ENCODE results near the gene SCRN1. TPM values are rescaled to one million over a fixed set of nuclear protein-coding genes. Genes with fewer than 3 reads are reported as not detected.

SCRN1 gene
- total RNA-seq, 4 donors from 2014 or later, result 26.6 to 38.5 (median 32.9) TPM

DNA sequence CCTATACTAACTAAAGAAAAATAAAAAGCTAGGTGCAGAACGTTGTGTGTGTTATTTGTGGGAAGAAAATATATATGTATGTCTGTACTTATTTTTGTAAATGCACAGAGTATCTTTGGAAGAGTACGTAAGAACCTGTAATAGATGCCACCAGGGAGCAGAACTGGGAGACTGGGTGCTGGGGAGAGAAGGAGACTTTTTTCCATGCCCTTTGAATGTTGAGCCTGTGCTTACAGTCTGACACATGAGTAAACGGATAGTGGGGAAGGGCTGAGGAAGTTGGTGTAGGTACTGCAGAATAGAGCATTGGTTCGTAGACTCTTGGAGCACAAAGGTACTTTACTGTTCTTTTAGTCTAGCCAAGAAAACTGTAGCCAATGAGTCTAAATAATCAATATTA, 1.3 kb upstream of the SCRN1 start:
- Histone ChIP-seq H3K36me3 (no peaks in the 10 kb centered on the region), H3K27me3 (no peaks in the 10 kb centered on the region), H3K4me3 (replicated peaks in 1 of 3) (no peak overlapping the region), H3K9me3 (no peaks in the 10 kb centered on the region), H3K27ac (no peak overlapping the region), H3K4me1 (peaks cover 10 to 16% of the 10 kb centered on the region in 2 donors)
- 86 to 88% methylated on average over 4 of the region's 4 CpGs for WGBS, 2 donors
- TF ChIP-seq, protein P1, sequence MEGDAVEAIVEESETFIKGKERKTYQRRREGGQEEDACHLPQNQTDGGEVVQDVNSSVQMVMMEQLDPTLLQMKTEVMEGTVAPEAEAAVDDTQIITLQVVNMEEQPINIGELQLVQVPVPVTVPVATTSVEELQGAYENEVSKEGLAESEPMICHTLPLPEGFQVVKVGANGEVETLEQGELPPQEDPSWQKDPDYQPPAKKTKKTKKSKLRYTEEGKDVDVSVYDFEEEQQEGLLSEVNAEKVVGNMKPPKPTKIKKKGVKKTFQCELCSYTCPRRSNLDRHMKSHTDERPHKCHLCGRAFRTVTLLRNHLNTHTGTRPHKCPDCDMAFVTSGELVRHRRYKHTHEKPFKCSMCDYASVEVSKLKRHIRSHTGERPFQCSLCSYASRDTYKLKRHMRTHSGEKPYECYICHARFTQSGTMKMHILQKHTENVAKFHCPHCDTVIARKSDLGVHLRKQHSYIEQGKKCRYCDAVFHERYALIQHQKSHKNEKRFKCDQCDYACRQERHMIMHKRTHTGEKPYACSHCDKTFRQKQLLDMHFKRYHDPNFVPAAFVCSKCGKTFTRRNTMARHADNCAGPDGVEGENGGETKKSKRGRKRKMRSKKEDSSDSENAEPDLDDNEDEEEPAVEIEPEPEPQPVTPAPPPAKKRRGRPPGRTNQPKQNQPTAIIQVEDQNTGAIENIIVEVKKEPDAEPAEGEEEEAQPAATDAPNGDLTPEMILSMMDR (IDR thresholded peaks at IDR 0.05), result no peak
- no peak for TF ChIP-seq POLR2A (IDR thresholded peaks at IDR 0.05)
- DNase-seq, result no peak
- intact Hi-C loops (cut with DNase I), result no loop called here

DNA sequence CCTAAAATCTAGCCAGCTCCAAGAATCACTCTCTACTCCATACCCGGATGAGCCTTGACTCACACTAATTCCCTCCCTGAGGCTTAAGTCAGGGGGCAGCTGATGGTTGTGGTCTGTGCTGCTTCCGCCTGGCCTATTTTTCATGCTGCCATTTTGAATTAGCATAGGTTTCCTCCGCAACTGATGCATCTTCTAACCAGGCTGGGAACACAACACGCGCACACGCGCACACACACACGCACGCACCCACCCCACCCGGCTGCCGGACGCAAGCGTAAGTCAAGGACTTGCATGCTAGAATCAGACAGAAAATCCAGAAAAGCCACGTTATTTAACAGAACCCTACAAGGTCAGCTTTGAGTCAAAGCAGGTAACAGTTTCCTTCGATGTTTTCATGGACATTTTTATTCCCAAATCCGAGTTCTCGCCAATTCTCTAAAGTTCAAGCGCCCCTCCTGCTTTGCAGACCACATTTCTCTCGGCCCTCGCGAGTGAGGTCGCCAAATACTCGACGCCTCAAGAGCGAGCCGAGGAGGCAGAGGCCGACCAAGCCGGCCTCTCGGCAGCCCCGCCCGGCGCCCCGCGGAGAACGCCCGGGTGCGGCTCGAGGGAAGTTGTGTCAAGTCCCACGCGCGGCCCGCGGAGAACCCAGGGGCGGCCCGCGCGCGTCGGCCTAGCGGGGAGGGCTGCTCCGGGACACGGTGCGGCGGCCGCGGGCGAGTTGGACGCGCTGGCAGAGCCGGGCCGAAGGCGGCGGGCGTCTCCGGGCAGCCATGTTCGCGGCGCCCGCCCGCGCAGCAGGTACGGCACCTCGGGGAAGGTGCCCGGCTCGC, 961 bp downstream of the SCRN1 start:
- H3K9me3 ChIP-seq, result no peaks in the 10 kb centered on the region
- peaks cover 10 to 16% of the 10 kb centered on the region in 2 donors for H3K4me1 ChIP-seq
- TF ChIP-seq, protein P1 (IDR thresholded peaks at IDR 0.05), result no peak
- TF ChIP-seq POLR2A (IDR thresholded peaks at IDR 0.05), result peak in 1 of 2 donors; percentile 8
- H3K27ac ChIP-seq, result peak overlapping the region; percentile 17 to 82 (median 64)
- 18 to 39% methylated on average over 21 to 56 of the region's 75 CpGs for WGBS, 2 donors
- peak overlapping the region; percentile 64 to 99 (median 74) for H3K4me3 ChIP-seq (replicated peaks in 1 of 3)
- DNase-seq, result peak; percentile 43 to 57
- no peaks in the 10 kb centered on the region for H3K27me3 ChIP-seq
- intact Hi-C loops (cut with DNase I), result no loop called here
- no peaks in the 10 kb centered on the region for H3K36me3 ChIP-seq

GRCh38 chr7:29987811-29988317, 1.7 kb downstream of the SCRN1 start:
- intact Hi-C loops (cut with DNase I), result no loop called here
- Histone ChIP-seq H3K36me3 (no peaks in the 10 kb centered on the region), H3K4me3 (replicated peaks in 1 of 3) (no peak overlapping the region), H3K27ac (peak overlapping the region in 2 of 3 donors; percentile 64 to 82), H3K27me3 (no peaks in the 10 kb centered on the region), H3K9me3 (no peaks in the 10 kb centered on the region), H3K4me1 (peaks cover 10 to 16% of the 10 kb centered on the region in 2 donors)
- 74 to 83% methylated on average over 8 of the region's 8 CpGs for WGBS, 2 donors
- TF ChIP-seq, protein P1 (IDR thresholded peaks at IDR 0.05), result no peak
- no peak for TF ChIP-seq POLR2A (IDR thresholded peaks at IDR 0.05)
- no peak for DNase-seq

DNA sequence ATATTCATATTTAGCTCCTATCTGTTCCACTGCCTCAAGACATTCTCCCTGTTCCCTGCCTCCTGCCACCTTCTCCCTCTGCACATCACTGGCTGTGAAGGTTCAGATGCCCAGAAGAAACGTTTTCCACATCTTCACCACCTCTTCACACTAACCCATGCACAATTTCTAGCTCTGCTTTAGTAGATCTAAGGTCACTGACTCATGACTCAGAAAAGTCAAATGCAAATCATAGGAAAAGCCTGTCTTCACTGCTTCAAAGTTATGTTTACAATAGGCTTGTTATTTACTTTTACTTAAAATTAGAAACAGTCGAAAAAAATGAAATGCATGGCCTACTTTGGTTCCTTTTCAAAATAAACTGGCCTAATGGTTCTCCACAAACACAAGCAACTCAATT, 2.5 kb downstream of the SCRN1 start:
- Histone ChIP-seq H3K4me3 (replicated peaks in 1 of 3) (no peak overlapping the region), H3K9me3 (no peaks in the 10 kb centered on the region), H3K27ac (peak overlapping the region in 2 of 3 donors; percentile 64 to 82), H3K27me3 (no peaks in the 10 kb centered on the region), H3K36me3 (no peaks in the 10 kb centered on the region), H3K4me1 (peaks cover 10 to 16% of the 10 kb centered on the region in 2 donors)
- 65 to 70% methylated on average over 2 of the region's 2 CpGs for WGBS, 2 donors
- TF ChIP-seq, protein P1 (IDR thresholded peaks at IDR 0.05), result no peak
- TF ChIP-seq POLR2A (IDR thresholded peaks at IDR 0.05), result no peak
- intact Hi-C loops (cut with DNase I), result no loop called here
- no peak for DNase-seq

GRCh38 chr7:29980151-29980550, 9.4 kb downstream of the SCRN1 start:
- TF ChIP-seq, protein P1 (IDR thresholded peaks at IDR 0.05), result no peak
- TF ChIP-seq POLR2A (IDR thresholded peaks at IDR 0.05), result no peak
- Histone ChIP-seq H3K4me1 (no peaks in the 10 kb centered on the region), H3K9me3 (no peaks in the 10 kb centered on the region), H3K4me3 (replicated peaks in 1 of 3) (no peak overlapping the region), H3K27me3 (no peaks in the 10 kb centered on the region), H3K27ac (no peak overlapping the region), H3K36me3 (no peaks in the 10 kb centered on the region)
- intact Hi-C loops (cut with DNase I), result no loop called here
- DNase-seq, result no peak

Measured in thyroid gland (tissue), 4 donors.